Dedifferentiated amniotic fluid mesenchymal stem cell (primary cell): Measurements from ENCODE around the gene DCPS.
"Not testable (repeated sequence)": the region's sequence is repeated elsewhere in the genome, so short reads cannot be mapped to it uniquely, and the experiment has no call there.

ENCODE experiments used
- DNase-seq: peaks from one replicate; pipeline ENCODE4 v3.0.0-alpha.2; 2016; ENCODE audit errors: extremely low spot score

The DCPS gene

DNA sequence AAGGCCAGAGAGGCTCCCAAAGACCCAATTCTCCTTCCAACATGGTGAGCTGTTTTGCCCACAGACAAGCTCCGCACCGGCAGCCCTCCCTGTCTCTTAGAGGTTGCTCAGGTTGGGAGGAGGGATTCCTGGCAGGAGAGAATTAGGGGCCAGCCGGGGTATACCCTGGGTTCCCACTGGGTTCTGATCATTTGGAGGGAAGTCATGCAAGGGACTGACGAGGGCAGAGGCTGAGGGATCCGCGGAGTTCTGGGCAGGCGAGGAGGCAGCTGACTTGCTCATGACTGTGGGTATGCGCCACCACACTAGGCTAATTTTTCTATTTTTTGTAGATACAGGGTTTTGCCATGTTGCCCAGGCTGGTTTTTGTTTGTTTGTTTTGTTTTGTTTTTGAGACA lies 56.2 kb downstream of the DCPS start:
- no peak for DNase-seq

GRCh38 chr11:126361400-126361799 lies 57.5 kb downstream of the DCPS start:
- DNase-seq = no peak

GRCh38 chr11:126362879-126363655 lies 59.2 kb downstream of the DCPS start:
- DNase-seq = no peak

GRCh38 chr11:126363706-126364248 lies 59.9 kb downstream of the DCPS start:
- no peak for DNase-seq

DNA sequence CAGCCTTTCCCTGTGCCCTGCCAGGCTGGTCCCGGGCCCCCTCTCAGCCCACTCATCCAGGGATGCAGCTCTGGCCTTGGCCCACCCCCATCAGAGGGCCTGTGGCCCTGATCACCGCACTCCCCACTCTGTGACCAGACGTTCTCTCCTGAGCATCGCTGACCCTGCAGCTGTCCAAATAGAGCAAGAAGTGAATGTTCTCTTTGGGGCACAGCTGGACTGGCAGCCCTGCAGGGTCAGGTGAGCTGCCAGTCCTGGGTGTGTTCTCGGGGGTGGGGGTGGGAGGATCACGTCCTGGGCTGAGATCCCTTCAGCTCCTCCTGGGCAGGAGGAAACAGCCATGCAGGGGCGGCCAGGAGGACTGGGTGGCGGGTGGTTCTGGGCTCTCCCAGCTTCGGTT lies 60.9 kb downstream of the DCPS start:
- DNase-seq = not testable (repeated sequence)

- DNase-seq = not testable (repeated sequence)
Observed at GRCh38 chr11:126365508-126365907, 61.6 kb downstream of the DCPS start.

- DNase-seq = no peak
Observed at GRCh38 chr11:126366064-126366822, 62.4 kb downstream of the DCPS start.

GRCh38 chr11:126366823-126367654 lies 63.2 kb downstream of the DCPS start:
- DNase-seq = not testable (repeated sequence)

DNA sequence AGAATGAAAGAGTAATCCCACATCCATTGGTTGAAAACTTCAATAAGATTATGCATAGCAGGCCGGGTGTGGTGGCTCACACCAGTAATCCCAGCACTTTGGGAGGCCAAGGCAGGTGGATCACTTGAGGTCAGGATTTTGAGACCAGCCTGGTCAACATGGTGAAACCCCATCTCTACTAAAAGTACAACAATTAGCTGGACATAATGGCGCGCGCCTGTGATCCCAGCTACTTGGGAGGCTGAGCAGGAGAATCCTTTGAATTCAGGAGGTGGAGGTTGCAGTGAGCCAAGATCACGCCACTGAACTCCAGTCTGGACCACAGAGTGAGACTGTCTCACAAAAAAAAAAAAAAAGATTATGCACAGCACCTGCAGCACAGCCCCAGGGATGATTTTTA lies 63.9 kb downstream of the DCPS start:
- not testable (repeated sequence) for DNase-seq

GRCh38 chr11:126368336-126369119 lies 64.7 kb downstream of the DCPS start:
- DNase-seq = not testable (repeated sequence)

- DNase-seq = no peak
Observed at GRCh38 chr11:126370016-126370415, 66.2 kb downstream of the DCPS start.

DNA sequence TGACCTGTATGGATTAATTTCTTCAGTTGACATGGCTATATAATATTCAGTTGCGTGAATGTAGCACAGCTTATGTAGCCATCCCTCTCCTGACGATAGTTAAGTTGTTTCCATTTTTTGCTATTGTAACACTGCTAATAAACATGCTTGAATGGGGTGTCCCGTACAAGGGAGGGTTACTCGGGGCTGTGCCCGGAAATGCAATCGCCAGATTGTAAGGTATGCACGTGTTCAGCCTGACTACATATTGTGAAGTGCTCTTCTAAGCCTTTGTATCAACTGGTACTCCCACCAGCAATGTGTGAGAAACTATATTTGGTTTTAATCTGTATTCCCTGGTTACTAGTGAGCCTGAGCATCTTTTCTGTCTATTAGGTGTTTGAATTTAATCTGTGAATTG lies 67.7 kb downstream of the DCPS start:
- DNase-seq = no peak

DNA sequence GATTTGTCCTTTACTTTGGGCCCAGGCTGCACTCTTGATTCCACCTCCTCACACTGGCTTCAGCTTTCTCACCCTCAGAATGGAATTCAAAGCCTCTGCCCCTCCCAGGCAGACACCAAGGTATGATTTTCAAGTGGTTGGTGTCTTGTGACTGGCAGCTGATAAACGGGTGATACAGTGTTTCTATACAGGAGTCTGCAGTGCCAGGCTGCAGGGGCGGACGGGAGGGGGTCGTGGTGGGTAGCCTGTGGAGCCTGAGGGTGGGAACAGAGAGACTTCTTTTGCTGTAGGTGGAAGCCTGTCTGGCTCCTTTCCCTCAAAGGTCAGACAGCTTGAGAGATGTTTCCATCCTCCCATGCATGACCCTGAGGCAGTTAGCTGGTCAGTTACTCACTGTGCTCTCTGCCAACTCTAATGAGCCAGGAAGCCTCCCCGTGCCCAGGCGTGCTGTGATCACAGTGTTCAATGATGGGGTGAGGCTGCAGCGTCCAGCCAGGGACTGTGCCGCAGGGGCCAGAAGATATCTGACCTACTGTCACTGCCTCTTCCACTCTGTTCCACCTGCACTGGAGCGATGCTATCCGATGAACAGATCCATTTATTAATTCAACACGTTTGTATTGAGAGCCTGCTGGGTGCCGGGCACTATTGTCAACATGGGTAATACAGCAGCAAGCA lies 69.7 kb downstream of the DCPS start:
- not testable (repeated sequence) for DNase-seq

GRCh38 chr11:126374562-126375300 lies 70.9 kb downstream of the DCPS start:
- not testable (repeated sequence) for DNase-seq

DNA sequence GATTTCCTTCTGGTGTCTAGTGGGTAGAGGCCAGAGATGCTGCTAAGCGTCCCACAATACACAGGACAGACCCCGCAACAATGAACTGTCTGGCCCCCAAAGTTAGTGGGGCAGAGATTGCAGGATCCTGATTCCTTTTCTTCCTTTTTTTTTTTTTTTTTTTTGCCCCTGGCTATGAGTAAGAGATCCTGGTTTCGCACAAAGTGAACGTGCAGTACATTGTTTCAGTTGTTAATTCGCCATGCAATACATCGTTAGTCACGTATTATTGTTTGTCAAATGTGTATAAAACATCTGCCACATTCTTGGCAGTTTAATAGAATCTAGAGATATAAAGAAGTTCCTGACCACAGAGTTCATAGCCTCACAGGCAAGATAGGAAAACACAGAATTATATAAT lies 71.9 kb downstream of the DCPS start:
- peak; percentile 46 for DNase-seq

GRCh38 chr11:126378763-126379162 lies 74.9 kb downstream of the DCPS start:
- no peak for DNase-seq

DNA sequence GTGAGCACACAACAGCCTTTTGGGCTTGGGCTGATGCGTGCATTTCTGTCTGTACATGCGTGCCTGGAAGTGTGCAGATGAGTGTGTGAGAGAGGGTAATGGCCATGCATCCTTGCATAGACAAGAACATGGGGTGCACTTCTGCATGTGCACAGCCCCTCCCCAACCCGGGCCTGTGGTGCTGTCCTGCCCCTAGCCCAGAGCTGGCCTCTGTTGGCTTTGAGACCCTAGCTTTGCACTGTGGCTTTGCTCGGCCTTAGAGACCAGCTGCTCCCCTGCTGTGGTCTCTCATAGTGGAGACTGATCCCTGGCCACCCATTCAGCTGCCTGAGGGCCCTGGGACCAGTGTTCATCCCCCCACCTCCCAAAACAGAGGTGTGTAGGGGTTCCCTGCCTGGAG lies 77.0 kb downstream of the DCPS start:
- DNase-seq = no peak

DNA sequence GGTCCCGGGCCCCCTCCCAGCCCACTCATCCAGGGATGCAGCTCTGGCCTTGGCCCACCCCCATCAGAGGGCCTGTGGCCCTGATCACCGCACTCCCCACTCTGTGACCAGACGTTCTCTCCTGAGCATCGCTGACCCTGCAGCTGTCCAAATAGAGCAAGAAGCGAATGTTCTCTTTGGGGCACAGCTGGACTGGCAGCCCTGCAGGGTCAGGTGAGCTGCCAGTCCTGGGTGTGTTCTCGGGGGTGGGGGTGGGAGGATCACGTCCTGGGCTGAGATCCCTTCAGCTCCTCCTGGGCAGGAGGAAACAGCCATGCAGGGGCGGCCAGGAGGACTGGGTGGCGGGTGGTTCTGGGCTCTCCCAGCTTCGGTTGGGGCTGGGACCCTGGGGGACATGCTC lies 78.1 kb downstream of the DCPS start:
- not testable (repeated sequence) for DNase-seq

DNA sequence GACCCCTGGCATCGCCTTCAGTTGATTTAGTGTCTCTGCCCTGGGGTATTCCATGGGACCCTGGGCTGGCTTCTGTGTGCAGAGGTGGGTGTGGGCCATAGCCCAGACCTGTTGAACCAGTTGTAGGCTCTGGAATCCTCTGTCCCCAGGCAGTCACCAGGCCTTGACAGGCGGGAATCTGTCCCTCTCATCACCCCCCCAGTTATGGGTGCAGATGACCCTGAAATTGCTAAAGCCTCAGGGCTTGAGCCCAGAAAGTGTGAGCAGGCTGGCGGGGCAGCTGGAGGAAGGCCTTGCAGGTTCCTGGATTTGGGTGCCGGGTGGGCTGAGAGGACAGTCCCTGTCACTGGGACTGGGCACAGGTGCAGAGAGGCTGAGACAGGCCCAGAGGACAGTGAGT lies 78.8 kb downstream of the DCPS start:
- not testable (repeated sequence) for DNase-seq
